Stimulated activated CD4-positive, alpha-beta T cell treated with anti-CD3 and anti-CD28 coated beads, Interleukin-4, amount 100 ng/mL, for 4 hours (primary cell): ENCODE data around the gene CLASP1.
"Not testable (repeated sequence)": the region's sequence is repeated elsewhere in the genome, so short reads cannot be mapped to it uniquely, and the experiment has no call there.

ENCODE experiments used
- DNase-seq, 2 experiments: peaks; one replicate each; pipeline ENCODE4 v3.0.0-alpha.2; 2020

The CLASP1 gene

GRCh38 chr2:121412349-121412748 is 236.9 kb downstream of the CLASP1 start:
- no peak for DNase-seq

GRCh38 chr2:121409966-121410365 is 239.3 kb downstream of the CLASP1 start:
- DNase-seq = no peak

- DNase-seq = no peak
Observed at GRCh38 chr2:121409388-121409787, 239.9 kb downstream of the CLASP1 start.

GRCh38 chr2:121408641-121409040 is 240.6 kb downstream of the CLASP1 start:
- DNase-seq = no peak

- DNase-seq = no peak
Observed at GRCh38 chr2:121405233-121405632, 244.0 kb downstream of the CLASP1 start.

GRCh38 chr2:121400201-121400600 is 249.1 kb downstream of the CLASP1 start:
- DNase-seq = no peak

GRCh38 chr2:121398853-121399252 is 250.4 kb downstream of the CLASP1 start:
- DNase-seq = no peak

GRCh38 chr2:121390082-121390692 is 259.1 kb downstream of the CLASP1 start:
- no peak for DNase-seq

- no peak for DNase-seq
Observed at GRCh38 chr2:121388371-121388770, 260.9 kb downstream of the CLASP1 start.

- DNase-seq = no peak
Observed at GRCh38 chr2:121387591-121388325, 261.5 kb downstream of the CLASP1 start.

- DNase-seq = no peak
Observed at GRCh38 chr2:121386707-121387106, 262.6 kb downstream of the CLASP1 start.

- DNase-seq = no peak
Observed at GRCh38 chr2:121386102-121386501, 263.2 kb downstream of the CLASP1 start.

- no peak for DNase-seq
Observed at GRCh38 chr2:121382744-121383143, 266.5 kb downstream of the CLASP1 start.

GRCh38 chr2:121377646-121378045 is 271.6 kb downstream of the CLASP1 start:
- no peak for DNase-seq

GRCh38 chr2:121376535-121377250 is 272.6 kb downstream of the CLASP1 start:
- no peak for DNase-seq

GRCh38 chr2:121375621-121376159 is 273.6 kb downstream of the CLASP1 start:
- DNase-seq = no peak

- DNase-seq = not testable (repeated sequence)
Observed at GRCh38 chr2:121374412-121375075, 274.7 kb downstream of the CLASP1 start.

GRCh38 chr2:121372721-121373353 is 276.4 kb downstream of the CLASP1 start:
- no peak for DNase-seq

GRCh38 chr2:121372082-121372481 is 277.2 kb downstream of the CLASP1 start:
- no peak for DNase-seq

- no peak for DNase-seq
Observed at GRCh38 chr2:121368836-121369235, 280.4 kb downstream of the CLASP1 start.

GRCh38 chr2:121368155-121368554 is 281.1 kb downstream of the CLASP1 start:
- no peak for DNase-seq

GRCh38 chr2:121367246-121367900 is 281.9 kb downstream of the CLASP1 start:
- no peak for DNase-seq
